ENCODE data around the gene ATG101.

The ATG101 gene

DNA sequence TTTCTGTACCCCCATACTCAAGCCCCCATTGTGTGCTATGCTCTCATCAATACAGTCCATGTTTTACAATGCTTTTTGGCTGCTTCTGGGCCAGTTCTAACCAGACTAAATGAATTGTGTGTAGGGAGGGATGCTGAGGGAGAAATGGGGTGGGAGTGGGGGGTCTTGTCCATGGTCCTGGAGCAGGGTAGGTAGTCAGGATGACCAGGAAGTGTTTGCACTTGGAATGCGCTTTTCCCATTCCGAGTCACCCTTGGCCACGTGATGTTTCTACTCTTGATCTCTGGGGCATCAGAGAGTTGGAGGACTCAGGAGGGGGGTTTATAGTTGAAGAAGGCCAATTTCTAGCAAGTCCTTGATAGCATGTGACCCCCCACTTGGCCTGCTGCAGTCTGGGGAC is 8.5 kb downstream of the ATG101 start:
- Histone ChIP-seq H3F3A (ENCODE audit: insufficient read depth, low read length) (no peaks in the 10 kb centered on the region), H3K4me2 (ENCODE audit: low read length) (no peak overlapping the region), H4K20me1 (ENCODE audit: insufficient read depth, low read length) (no peaks in the 10 kb centered on the region), H3K27me3 (ENCODE audit: insufficient read depth, low read length) (no peaks in the 10 kb centered on the region), H3K9me3 (ENCODE audit: low read length) (no peaks in the 10 kb centered on the region), H3K9ac (ENCODE audit: low read length) (no peak overlapping the region), H2AFZ (ENCODE audit: low read length) (no peak overlapping the region), H3K4me1 (ENCODE audit: insufficient read depth, low read length, severe bottlenecking) (peaks cover 40% of the 10 kb centered on the region), H3K36me3 (ENCODE audit: insufficient read depth, low read length) (peaks cover 58% of the 10 kb centered on the region), H3K27ac (ENCODE audit: low read depth, low read length, poor library complexity, severe bottlenecking) (no peak overlapping the region), H3K79me2 (ENCODE audit: insufficient read depth, low read length) (no peaks in the 10 kb centered on the region), H3K9me2 (ENCODE audit: low read depth, low read length) (no peaks in the 10 kb centered on the region), H3K4me3 (ENCODE audit: low read depth, low read length, poor library complexity, severe bottlenecking) (no peak overlapping the region)
- TF ChIP-seq EZH2 (IDR thresholded peaks at IDR 0.05; ENCODE audit: borderline replicate concordance, low read length), result no peak
- TF ChIP-seq, protein P1, sequence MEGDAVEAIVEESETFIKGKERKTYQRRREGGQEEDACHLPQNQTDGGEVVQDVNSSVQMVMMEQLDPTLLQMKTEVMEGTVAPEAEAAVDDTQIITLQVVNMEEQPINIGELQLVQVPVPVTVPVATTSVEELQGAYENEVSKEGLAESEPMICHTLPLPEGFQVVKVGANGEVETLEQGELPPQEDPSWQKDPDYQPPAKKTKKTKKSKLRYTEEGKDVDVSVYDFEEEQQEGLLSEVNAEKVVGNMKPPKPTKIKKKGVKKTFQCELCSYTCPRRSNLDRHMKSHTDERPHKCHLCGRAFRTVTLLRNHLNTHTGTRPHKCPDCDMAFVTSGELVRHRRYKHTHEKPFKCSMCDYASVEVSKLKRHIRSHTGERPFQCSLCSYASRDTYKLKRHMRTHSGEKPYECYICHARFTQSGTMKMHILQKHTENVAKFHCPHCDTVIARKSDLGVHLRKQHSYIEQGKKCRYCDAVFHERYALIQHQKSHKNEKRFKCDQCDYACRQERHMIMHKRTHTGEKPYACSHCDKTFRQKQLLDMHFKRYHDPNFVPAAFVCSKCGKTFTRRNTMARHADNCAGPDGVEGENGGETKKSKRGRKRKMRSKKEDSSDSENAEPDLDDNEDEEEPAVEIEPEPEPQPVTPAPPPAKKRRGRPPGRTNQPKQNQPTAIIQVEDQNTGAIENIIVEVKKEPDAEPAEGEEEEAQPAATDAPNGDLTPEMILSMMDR (IDR thresholded peaks at IDR 0.05; ENCODE audit: low read length), result no peak

DNA sequence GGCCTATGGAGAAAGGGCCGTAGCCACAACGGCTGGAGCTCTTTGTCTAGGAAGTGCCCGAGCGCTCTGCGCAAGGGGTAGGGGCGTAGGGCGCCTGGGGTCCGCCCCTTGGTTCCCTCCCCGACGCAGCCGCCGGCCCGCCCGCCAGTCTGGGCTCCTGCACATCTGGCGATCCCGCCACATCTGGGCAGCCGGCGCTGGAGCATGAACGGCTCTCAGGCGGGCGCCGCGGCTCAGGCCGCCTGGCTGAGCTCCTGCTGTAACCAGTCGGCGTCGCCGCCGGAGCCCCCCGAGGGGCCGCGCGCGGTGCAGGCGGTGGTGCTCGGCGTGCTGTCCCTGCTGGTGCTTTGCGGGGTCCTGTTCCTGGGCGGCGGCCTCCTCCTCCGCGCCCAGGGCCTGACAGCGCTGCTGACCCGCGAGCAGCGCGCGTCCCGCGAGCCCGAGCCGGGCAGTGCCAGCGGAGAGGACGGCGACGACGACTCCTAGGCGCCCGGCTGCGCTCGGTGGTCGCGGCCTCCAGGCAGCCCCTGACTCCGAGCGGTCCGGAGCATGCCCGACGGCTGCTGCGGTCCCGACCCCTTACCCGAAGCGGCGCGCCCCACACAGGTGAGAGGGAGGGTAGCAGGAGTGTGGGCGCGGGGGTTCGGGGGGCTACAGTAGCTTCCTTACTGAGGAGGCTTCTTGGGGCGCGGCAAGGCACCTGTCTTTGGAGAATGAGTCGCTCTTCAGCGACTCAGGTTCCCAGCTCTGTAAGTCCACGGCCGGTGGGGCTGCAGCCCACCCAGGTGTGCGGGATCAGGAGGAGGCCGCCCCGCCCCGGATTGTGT is 10.0 kb downstream of the ATG101 start, which contains the start of gene SMIM41:
Gene SMIM41, plus strand, starts transcription at position 129 of the 827 bp plus-strand sequence. Its CDS starts 76 bp downstream, at position 205.
- Histone ChIP-seq H3K4me2 (ENCODE audit: low read length) (no peak within 1 kb of the TSS), H2AFZ (ENCODE audit: low read length) (no peak within 1 kb of the TSS), H3K9me3 (ENCODE audit: low read length) (no peaks in the 10 kb centered on the region), H3K4me1 (ENCODE audit: insufficient read depth, low read length, severe bottlenecking) (peaks cover 34% of the 10 kb centered on the region), H3K27me3 (ENCODE audit: insufficient read depth, low read length) (no peaks in the 10 kb centered on the region), H3K27ac (ENCODE audit: low read depth, low read length, poor library complexity, severe bottlenecking) (peak within 1 kb of the TSS; percentile 83), H3K36me3 (ENCODE audit: insufficient read depth, low read length) (peaks cover 43% of the 10 kb centered on the region), H4K20me1 (ENCODE audit: insufficient read depth, low read length) (no peaks in the 10 kb centered on the region), H3K4me3 (ENCODE audit: low read depth, low read length, poor library complexity, severe bottlenecking) (no peak within 1 kb of the TSS), H3F3A (ENCODE audit: insufficient read depth, low read length) (no peaks in the 10 kb centered on the region), H3K9me2 (ENCODE audit: low read depth, low read length) (no peaks in the 10 kb centered on the region), H3K79me2 (ENCODE audit: insufficient read depth, low read length) (no peaks in the 10 kb centered on the region), H3K9ac (ENCODE audit: low read length) (peak within 1 kb of the TSS; percentile 42; the same call in 1 of the 2 replicates)
- TF ChIP-seq, protein P1 (IDR thresholded peaks at IDR 0.05; ENCODE audit: low read length), result no peak
- TF ChIP-seq EZH2 (IDR thresholded peaks at IDR 0.05; ENCODE audit: borderline replicate concordance, low read length), result no peak

DNA sequence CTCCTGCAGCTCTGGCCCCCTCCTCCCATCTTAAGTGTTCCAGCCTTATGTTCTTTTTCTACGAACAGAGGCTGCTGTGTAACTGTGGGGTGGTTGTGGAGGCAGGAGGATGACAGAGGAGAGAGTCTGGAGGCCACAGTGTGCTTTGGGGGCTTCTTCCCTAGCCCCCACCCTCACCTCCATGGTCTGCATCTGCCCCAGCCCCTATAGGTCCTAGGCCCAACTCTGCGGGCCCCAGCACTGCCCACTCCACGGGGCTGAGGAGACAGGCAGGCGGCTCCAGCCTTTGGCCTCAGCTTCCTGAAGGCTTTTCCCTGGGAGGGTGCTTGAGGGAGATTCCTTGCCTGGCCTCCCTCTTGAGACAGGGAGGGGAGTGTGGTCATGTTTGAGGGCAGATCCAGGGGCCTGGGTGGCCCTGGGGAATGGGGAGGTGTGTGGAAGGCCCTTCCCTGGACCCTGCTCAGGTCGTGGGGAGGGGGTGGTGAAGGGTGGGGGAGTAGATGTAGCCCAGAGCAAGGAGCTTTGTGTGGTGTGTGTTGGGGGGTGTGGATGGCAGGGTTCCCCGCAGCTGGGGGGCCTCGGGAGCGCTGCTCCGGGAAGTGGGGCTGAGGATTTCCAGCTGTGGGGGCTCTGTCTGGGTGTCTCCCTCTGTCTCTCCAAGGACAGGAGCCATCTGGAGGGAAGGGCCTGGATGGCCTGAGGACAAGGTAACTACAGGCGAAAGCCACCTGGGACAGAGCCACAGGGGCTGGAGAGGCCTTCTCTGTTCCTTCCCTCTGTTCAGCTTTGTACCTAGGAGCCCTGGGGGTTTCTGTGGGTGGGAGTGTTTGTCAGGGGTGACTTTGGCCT is 10.8 kb downstream of the ATG101 start:
- Histone ChIP-seq H3K9me2 (ENCODE audit: low read depth, low read length) (no peaks in the 10 kb centered on the region), H3K79me2 (ENCODE audit: insufficient read depth, low read length) (no peaks in the 10 kb centered on the region), H3K27ac (ENCODE audit: low read depth, low read length, poor library complexity, severe bottlenecking) (peak overlapping the region; percentile 83), H2AFZ (ENCODE audit: low read length) (no peak overlapping the region), H3F3A (ENCODE audit: insufficient read depth, low read length) (no peaks in the 10 kb centered on the region), H3K36me3 (ENCODE audit: insufficient read depth, low read length) (peaks cover 34% of the 10 kb centered on the region), H3K9ac (ENCODE audit: low read length) (peak overlapping the region; percentile 42), H3K4me3 (ENCODE audit: low read depth, low read length, poor library complexity, severe bottlenecking) (no peak overlapping the region), H4K20me1 (ENCODE audit: insufficient read depth, low read length) (no peaks in the 10 kb centered on the region), H3K4me1 (ENCODE audit: insufficient read depth, low read length, severe bottlenecking) (peaks cover 34% of the 10 kb centered on the region), H3K9me3 (ENCODE audit: low read length) (no peaks in the 10 kb centered on the region), H3K4me2 (ENCODE audit: low read length) (peak overlapping the region; percentile 59; the same call in 1 of the 2 replicates), H3K27me3 (ENCODE audit: insufficient read depth, low read length) (no peaks in the 10 kb centered on the region)
- no peak for TF ChIP-seq EZH2 (IDR thresholded peaks at IDR 0.05; ENCODE audit: borderline replicate concordance, low read length)
- TF ChIP-seq, protein P1 (IDR thresholded peaks at IDR 0.05; ENCODE audit: low read length), result no peak

Data from OCI-LY1 (cell line).